MM.1S (cell line): ENCODE measurements around the gene DNAH9.

Experiments
- DNase-seq: peaks from one replicate; pipeline ENCODE4 v3.0.0-alpha.2; 2015
- H2AFZ ChIP-seq: fragments of 300-600 bp; sonication (generic); 2 replicates; pipeline ENCODE4 v1.6.0; 2016; ENCODE audit warnings: antibody characterized with exemption, low read length
- H3F3A ChIP-seq: fragments of 300-600 bp; sonication (generic); 2 replicates; pipeline ENCODE4 v1.6.1; 2016; ENCODE audit warnings: mild to moderate bottlenecking, antibody characterized with exemption, low read length, moderate library complexity, mixed read lengths; ENCODE audit not compliant: insufficient read depth
- H3K27ac ChIP-seq: fragments of 300-600 bp; sonication (generic); 2 replicates; pipeline ENCODE4 v1.5.1; 2016; ENCODE audit warnings: mild to moderate bottlenecking, low read length
- H3K27me3 ChIP-seq: fragments of 300-600 bp; sonication (generic); replicated peaks from 2 replicates; pipeline ENCODE4 v1.6.0; 2016; ENCODE audit warnings: low read length; ENCODE audit not compliant: insufficient read depth
- H3K36me3 ChIP-seq: fragments of 300-600 bp; sonication (generic); replicated peaks from 2 replicates; pipeline ENCODE4 v1.6.1; 2016; ENCODE audit warnings: mild to moderate bottlenecking, low read length, mixed read lengths; ENCODE audit not compliant: insufficient read depth
- H3K4me1 ChIP-seq: fragments of 300-600 bp; sonication (generic); 2 replicates; pipeline ENCODE4 v1.6.1; 2016; ENCODE audit warnings: low read length, mixed read lengths
- H3K4me2 ChIP-seq: fragments of 300-600 bp; sonication (generic); 2 replicates; pipeline ENCODE4 v1.6.0; 2016; ENCODE audit warnings: low read depth, low read length
- H3K4me3 ChIP-seq: fragments of 300-600 bp; sonication (generic); 2 replicates; pipeline ENCODE4 v1.5.1; 2016; ENCODE audit warnings: low read length, mixed read lengths
- H3K79me2 ChIP-seq: fragments of 300-600 bp; sonication (generic); 2 replicates; pipeline ENCODE4 v1.6.1; 2016; ENCODE audit warnings: mixed run types, low read length, mixed read lengths
- H3K9ac ChIP-seq: fragments of 300-600 bp; sonication (generic); 2 replicates; pipeline ENCODE4 v1.6.1; 2016; ENCODE audit warnings: low read length, mixed read lengths
- H3K9me2 ChIP-seq: fragments of 300-600 bp; sonication (generic); replicated peaks from 2 replicates; pipeline ENCODE4 v1.6.1; 2016; ENCODE audit warnings: mild to moderate bottlenecking, low read length, mixed read lengths; ENCODE audit not compliant: insufficient read depth
- H3K9me3 ChIP-seq: fragments of 300-600 bp; sonication (generic); replicated peaks from 2 replicates; pipeline ENCODE4 v1.6.1; 2016; ENCODE audit warnings: mild to moderate bottlenecking, low read length, mixed read lengths; ENCODE audit not compliant: insufficient read depth
- H4K20me1 ChIP-seq: fragments of 300-600 bp; sonication (generic); 2 replicates; pipeline ENCODE4 v1.6.1; 2016; ENCODE audit warnings: mild to moderate bottlenecking, low read length, moderate library complexity, mixed read lengths; ENCODE audit not compliant: insufficient read depth
- EZH2 ChIP-seq: fragments of 300-600 bp; sonication (generic); optimal IDR thresholded peaks from 2 replicates; pipeline ENCODE3; 2017; ENCODE audit warnings: low read depth, mild to moderate bottlenecking, antibody characterized with exemption, low read length, mixed read lengths
- EZH2phosphoT487 ChIP-seq: fragments of 300-600 bp; sonication (generic); IDR thresholded peaks from 2 replicates; pipeline ENCODE4 v1.6.1; 2018; ENCODE audit warnings: antibody characterized with exemption, low read length
- TF ChIP-seq, protein P1 (sequence below): fragments of 300-600 bp; sonication (generic); IDR thresholded peaks from 2 replicates; pipeline ENCODE4 v1.5.1; 2016; ENCODE audit warnings: antibody characterized with exemption, low read length, mixed read lengths

DNAH9 gene

DNA sequence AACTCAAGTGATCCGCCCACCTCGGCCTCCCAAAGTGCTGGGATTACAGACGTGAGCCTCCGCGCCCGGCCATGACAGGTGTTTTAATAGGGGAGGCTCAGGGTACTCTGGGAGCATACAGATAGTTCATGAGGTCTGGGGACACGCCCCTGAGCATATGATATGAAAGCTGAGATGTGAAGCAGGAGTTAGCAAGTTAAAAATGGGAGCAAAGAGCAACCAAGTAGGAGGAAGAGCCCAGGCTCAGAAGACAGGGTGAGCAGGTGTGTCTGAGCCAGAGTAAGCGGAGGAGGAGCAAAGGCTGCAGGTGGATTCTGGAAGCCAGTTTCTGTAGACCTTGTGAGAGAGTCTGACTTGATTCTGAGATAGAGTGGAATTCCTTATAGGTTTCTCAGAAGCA is 103.6 kb downstream of the DNAH9 start:
- Histone ChIP-seq H3K9me3 (no peaks in the 10 kb centered on the region), H3K79me2 (no peaks in the 10 kb centered on the region), H3K4me2 (no peak overlapping the region), H3F3A (no peaks in the 10 kb centered on the region), H3K9me2 (no peaks in the 10 kb centered on the region), H3K4me1 (no peaks in the 10 kb centered on the region), H4K20me1 (no peaks in the 10 kb centered on the region), H3K36me3 (no peaks in the 10 kb centered on the region), H3K4me3 (no peak overlapping the region), H3K27me3 (no peaks in the 10 kb centered on the region), H2AFZ (no peak overlapping the region), H3K9ac (no peak overlapping the region), H3K27ac (no peak overlapping the region)
- TF ChIP-seq EZH2phosphoT487, result no peak
- TF ChIP-seq EZH2, result no peak
- TF ChIP-seq, protein P1, sequence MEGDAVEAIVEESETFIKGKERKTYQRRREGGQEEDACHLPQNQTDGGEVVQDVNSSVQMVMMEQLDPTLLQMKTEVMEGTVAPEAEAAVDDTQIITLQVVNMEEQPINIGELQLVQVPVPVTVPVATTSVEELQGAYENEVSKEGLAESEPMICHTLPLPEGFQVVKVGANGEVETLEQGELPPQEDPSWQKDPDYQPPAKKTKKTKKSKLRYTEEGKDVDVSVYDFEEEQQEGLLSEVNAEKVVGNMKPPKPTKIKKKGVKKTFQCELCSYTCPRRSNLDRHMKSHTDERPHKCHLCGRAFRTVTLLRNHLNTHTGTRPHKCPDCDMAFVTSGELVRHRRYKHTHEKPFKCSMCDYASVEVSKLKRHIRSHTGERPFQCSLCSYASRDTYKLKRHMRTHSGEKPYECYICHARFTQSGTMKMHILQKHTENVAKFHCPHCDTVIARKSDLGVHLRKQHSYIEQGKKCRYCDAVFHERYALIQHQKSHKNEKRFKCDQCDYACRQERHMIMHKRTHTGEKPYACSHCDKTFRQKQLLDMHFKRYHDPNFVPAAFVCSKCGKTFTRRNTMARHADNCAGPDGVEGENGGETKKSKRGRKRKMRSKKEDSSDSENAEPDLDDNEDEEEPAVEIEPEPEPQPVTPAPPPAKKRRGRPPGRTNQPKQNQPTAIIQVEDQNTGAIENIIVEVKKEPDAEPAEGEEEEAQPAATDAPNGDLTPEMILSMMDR, result no peak
- DNase-seq, result no peak

DNA sequence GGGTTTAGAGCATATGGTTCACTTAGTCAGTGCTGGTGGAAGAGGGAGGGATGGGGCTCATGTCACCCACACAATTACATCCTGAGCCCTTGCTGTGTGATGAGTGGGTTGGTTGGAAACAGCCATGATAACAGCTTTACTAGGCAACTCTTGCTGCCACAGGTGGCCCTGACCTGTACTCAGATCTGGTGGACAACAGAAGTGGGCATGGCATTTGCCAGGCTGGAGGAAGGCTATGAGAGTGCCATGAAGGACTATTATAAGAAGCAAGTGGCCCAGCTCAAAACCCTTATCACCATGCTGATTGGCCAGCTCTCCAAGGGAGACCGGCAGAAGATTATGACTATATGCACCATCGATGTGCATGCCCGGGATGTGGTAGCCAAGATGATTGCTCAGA is 105.8 kb downstream of the DNAH9 start:
- H3F3A ChIP-seq, result no peaks in the 10 kb centered on the region
- H3K9me2 ChIP-seq, result no peaks in the 10 kb centered on the region
- H3K4me3 ChIP-seq, result no peak overlapping the region
- no peak overlapping the region for H3K27ac ChIP-seq
- H3K4me1 ChIP-seq, result no peaks in the 10 kb centered on the region
- no peaks in the 10 kb centered on the region for H3K36me3 ChIP-seq
- TF ChIP-seq, protein P1, result no peak
- DNase-seq, result no peak
- no peaks in the 10 kb centered on the region for H3K27me3 ChIP-seq
- H4K20me1 ChIP-seq, result no peaks in the 10 kb centered on the region
- H2AFZ ChIP-seq, result no peak overlapping the region
- H3K79me2 ChIP-seq, result no peaks in the 10 kb centered on the region
- no peaks in the 10 kb centered on the region for H3K9me3 ChIP-seq
- no peak overlapping the region for H3K9ac ChIP-seq
- no peak overlapping the region for H3K4me2 ChIP-seq

DNA sequence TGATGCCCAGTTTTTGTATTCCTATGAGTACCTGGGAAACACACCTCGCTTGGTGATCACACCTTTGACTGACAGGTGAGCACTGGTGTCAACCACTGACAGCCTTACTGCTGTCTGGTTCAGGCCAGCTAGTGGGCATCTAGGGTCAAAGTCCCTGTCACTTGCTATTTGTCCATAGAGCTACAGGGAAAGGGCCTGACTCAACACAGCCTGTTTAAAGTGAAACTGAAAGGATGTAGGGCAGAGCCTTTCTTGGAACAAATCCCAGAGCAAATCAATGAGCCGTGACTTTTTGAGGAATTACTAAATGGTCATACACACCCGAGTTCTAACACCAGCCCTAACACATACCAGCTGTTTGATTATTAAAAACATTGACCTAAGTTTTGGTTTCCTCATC is 106.8 kb downstream of the DNAH9 start:
- 0 out of 2 replicates have a peak overlapping the region, but pooled peaks have one; percentile 35 for H2AFZ ChIP-seq
- no peaks in the 10 kb centered on the region for H3K27me3 ChIP-seq
- H3K9ac ChIP-seq, result no peak overlapping the region
- H4K20me1 ChIP-seq, result no peaks in the 10 kb centered on the region
- no peaks in the 10 kb centered on the region for H3K9me3 ChIP-seq
- H3K27ac ChIP-seq, result no peak overlapping the region
- DNase-seq, result no peak
- no peaks in the 10 kb centered on the region for H3K4me1 ChIP-seq
- no peaks in the 10 kb centered on the region for H3K79me2 ChIP-seq
- H3F3A ChIP-seq, result no peaks in the 10 kb centered on the region
- H3K9me2 ChIP-seq, result no peaks in the 10 kb centered on the region
- H3K4me2 ChIP-seq, result peak overlapping the region; percentile 34
- no peaks in the 10 kb centered on the region for H3K36me3 ChIP-seq
- no peak overlapping the region for H3K4me3 ChIP-seq
- TF ChIP-seq EZH2 (no peak), EZH2phosphoT487 (no peak)
- TF ChIP-seq, protein P1, result no peak
